IPS DF 4.7 (cell line): ENCODE measurements around the gene DSTYK.
"Not testable (repeated sequence)": the region's sequence is repeated elsewhere in the genome, so short reads cannot be mapped to it uniquely, and the experiment has no call there.

ENCODE experiments used
- DNase-seq: peaks from one replicate; pipeline ENCODE4 v3.0.0-alpha.2; 2013; ENCODE audit warnings: low spot score; ENCODE audit errors: extremely low read depth

DSTYK gene

DNA sequence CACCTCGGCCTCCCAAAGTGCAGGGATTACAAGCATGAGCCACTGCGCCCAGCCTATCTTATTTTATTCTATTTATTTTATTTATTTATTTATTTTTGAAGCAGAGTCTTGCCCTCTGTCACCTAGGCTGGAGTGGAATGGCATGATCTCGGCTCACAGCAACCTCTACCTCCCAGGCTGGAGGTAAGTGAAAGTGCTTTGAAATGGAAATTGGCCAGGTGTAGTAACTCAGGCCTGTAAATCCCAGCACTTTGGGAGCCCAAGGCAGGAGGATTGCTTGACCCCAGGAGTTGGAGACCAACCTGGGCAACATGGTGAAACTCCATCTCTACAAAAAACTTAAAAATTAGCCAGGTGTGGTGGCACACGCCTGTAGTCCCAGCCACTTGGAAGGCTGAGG is 5.1 kb upstream of the DSTYK start:
- DNase-seq: no peak

GRCh38 chr1:205214756-205215155 is 3.3 kb upstream of the DSTYK start:
- DNase-seq: no peak

DNA sequence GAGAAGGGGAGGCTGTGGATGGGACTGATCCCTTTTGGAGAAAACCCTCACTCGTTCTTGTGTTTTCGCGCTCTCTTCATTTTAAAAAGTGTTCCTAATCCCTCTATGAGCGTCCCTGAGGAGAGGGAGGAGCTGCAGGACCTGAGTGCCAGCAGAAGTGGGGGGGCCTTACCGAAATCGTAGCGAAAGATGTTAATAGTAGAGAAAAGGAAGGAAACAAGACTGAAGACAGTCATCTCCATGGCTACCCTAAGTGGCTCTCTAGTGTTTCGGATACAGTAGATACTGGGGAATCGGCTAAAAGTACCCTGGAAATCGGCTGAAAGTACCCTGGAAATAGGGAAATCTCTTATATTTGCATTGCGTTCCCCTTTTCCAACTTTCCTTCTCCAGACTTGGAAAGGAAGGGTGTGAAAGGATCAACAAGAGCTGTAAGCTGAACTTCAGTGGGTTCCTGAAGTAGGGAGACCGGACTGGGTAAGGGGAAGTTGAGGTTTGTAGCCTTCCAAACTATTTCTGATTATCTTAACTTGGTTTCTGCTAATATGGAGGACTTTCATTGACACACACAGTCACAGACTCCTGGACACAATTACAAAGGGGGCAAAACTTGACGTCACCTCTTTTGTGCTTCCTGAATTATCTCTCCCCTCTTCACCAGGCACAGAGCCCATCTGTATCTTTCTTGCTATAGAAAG is 486 bp upstream of the DSTYK start:
- DNase-seq: no peak

- DNase-seq: no peak
Observed at GRCh38 chr1:205210756-205211168, 740 bp downstream of the DSTYK start.

- DNase-seq: no peak
Observed at GRCh38 chr1:205208811-205209210, 2.7 kb downstream of the DSTYK start.

DNA sequence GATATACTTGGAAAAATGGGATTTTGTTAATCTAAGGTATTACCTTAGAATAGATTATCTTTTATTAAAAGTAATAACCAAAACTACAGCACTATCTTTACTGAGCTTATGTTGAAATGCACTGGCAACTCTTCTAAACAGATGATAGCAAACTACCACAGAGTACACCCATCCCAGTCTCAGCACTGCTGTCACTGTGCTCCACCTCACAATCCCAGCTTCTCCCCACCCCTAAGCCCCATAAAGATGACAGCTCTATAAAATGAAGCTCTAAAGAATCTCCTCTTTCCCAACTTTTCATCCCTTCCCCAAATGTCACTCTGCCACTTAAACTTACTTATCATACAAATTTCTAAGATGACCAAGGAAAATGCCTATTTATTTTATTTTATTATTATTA is 6.4 kb downstream of the DSTYK start:
- no peak for DNase-seq

GRCh38 chr1:205204552-205204951 is 7.0 kb downstream of the DSTYK start:
- no peak for DNase-seq

- DNase-seq: no peak
Observed at GRCh38 chr1:205199931-205200299, 11.6 kb downstream of the DSTYK start.

DNA sequence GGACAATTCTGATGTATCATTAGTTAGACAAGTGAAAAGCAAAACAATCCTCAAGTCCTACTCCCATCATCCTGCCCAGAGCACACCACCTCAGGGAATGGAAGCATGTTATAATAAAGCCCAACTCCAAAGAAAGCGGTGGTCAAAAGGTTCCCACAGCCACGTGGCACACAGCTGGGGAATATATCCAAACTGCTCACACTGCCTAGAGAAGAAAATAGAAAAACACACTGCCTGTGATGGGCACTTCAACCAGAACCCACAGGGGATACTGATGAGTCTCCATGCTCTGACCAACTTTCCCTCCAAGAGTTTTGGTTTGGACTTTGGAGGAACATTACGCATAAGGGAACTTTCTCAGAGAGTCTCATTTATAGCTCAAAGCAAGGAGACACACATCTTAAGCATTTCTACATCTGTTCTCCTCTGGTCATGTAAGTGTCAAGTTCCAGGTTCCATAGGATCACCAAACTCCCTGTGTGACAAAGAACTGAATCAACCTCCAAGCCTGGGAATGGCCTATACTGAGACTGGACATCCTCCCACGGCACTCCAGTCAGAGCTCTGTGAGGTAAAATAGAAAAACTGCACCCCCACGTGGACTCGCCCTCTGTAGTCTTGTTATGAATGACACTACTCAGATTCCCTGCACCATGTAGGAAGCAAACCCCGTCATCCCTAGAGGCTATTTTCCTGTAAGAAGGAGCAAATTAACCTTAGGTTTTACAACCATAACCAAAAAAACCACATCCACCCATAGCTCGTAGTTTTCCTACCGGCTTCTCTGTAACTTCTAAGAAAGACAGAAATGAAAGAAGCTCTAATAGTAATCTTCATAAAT is 12.2 kb downstream of the DSTYK start:
- no peak for DNase-seq

GRCh38 chr1:205192287-205192686 is 19.2 kb downstream of the DSTYK start:
- DNase-seq: no peak

DNA sequence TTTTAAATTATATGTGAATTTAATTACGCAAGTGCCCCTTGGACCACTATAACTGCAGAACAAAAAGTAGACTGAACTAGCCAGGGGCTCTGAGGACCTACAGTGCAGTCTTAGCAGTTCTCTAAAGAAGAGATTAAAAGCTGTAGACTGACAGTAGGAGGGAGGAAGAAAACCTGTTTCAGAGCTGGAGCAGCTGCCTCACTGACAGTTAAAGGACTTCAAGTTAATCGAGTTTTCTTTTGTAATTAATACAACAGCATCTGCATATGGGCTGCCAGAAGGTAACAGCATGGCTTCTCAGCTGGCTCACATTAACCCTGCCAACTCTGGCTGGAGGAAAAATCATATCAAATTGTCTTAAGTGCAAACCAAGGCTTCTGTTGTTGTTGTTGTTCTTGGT is 19.9 kb downstream of the DSTYK start:
- no peak for DNase-seq

- no peak for DNase-seq
Observed at GRCh38 chr1:205190845-205191577, 20.5 kb downstream of the DSTYK start.

GRCh38 chr1:205189131-205189530 is 22.4 kb downstream of the DSTYK start:
- no peak for DNase-seq

- DNase-seq: no peak
Observed at GRCh38 chr1:205188596-205188995, 22.9 kb downstream of the DSTYK start.

DNA sequence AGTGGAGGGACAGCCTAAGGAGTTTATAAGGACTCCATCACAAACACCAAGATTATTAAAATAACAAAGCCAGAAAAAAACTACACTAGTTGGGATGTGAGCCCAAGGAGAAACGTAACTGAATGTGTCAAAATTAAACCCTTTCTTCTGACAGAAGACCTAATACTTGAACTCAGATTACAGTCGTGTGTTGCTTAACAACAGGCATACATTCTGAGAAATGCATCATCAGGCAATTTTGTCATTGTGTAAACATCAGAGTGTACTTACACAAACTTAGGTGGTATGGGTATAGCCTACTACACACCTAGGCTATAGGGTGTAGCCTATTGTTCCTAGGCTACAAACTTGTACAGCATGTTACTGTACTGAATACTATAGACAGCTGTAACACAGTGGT is 23.4 kb downstream of the DSTYK start:
- DNase-seq: no peak

DNA sequence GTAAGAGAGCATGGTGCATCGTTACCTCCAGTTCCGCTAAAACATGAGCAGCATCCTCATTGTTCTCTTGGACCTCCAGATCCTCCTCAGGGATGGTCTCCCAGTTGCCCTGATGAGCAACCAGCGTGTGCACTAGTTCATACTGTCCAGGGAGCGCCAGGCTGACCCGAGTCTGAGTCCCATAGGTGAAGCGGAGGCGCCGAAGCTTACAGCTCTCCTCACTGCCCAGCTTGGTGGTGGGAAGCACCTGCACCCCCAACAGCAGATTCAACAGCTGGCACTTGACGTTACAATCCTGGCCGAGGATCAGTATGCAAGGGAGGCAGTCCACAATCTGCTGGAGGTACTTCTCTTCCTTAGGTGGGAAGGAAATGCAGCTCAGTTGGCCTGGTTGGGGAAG is 24.1 kb downstream of the DSTYK start:
- no peak for DNase-seq

GRCh38 chr1:205186191-205186590 is 25.3 kb downstream of the DSTYK start:
- DNase-seq: no peak

DNA sequence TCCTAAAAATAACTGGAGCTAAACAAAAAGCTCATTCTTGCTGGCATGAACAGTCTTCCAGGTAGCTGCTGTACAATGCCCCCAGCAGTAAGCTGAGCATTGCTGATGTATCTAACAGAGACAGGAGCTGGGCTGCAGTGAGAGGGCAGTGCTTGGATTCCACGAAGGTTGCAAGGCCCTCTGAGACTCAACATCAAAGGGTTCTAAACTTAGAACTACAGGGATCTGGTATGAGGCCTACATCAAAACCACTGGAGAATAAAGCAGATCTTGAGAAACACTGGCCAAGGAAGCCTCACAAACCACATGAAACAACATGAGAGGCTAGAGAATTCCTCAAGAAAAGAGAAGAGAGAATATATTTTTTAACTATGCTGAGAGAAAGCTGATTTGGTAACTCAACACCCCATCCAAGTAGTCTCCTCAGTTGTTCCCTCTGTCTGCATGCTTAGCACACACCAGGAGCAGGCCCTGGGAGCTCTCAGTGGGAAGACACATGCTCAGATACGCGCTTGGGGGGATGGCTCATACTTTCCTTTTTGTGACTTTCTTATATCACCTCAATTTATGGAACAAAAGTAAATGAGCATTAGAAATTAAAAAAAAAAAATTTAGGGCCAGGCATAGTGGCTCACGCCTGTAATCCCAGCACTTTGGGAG is 27.7 kb downstream of the DSTYK start:
- no peak for DNase-seq

GRCh38 chr1:205182930-205183329 is 28.6 kb downstream of the DSTYK start:
- no peak for DNase-seq

- not testable (repeated sequence) for DNase-seq
Observed at GRCh38 chr1:205180331-205180730, 31.2 kb downstream of the DSTYK start.

GRCh38 chr1:205179842-205180241 is 31.7 kb downstream of the DSTYK start:
- DNase-seq: no peak
